ENCODE measurements around the gene AKAP8L.

DNA sequence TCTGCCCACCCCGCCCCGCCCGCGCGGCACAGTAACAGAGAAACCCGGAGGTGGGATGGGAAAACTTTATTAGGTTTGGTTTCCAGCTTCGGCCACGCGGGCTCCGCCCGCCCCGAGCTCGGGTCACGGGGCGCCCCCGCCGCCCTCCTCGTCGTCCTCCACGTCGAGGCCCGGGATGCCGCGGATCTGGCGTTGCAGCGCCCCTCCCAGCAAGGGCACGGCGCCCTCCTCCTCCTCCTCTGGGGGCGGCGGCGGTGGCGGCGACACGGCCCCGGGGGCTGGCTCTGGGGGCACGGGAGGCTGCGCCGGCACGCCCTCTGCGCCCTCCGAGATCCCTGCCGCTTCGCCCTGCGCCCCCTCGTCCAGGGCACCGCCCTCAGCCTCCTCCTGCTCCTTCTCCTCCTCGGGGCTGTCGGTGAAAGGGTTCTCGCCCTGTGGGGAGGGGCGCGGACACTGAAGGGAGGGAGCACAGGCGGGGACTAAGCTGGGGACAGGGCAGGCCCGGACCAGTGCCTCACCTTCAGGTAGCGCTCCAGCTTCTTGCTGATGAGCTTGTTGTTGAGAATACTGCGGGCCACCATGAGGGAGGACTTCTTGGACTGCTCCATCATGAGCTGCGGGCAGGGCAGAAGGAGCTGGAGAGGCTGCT is 38.7 kb downstream of the AKAP8L start:
- TF ChIP-seq, protein P1, sequence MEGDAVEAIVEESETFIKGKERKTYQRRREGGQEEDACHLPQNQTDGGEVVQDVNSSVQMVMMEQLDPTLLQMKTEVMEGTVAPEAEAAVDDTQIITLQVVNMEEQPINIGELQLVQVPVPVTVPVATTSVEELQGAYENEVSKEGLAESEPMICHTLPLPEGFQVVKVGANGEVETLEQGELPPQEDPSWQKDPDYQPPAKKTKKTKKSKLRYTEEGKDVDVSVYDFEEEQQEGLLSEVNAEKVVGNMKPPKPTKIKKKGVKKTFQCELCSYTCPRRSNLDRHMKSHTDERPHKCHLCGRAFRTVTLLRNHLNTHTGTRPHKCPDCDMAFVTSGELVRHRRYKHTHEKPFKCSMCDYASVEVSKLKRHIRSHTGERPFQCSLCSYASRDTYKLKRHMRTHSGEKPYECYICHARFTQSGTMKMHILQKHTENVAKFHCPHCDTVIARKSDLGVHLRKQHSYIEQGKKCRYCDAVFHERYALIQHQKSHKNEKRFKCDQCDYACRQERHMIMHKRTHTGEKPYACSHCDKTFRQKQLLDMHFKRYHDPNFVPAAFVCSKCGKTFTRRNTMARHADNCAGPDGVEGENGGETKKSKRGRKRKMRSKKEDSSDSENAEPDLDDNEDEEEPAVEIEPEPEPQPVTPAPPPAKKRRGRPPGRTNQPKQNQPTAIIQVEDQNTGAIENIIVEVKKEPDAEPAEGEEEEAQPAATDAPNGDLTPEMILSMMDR (IDR thresholded peaks at IDR 0.05) = no peak
- TF ChIP-seq POLR2A (IDR thresholded peaks at IDR 0.05) = no peak
